ENCODE data around the gene CS.
"Not testable (repeated sequence)": the region's sequence is repeated elsewhere in the genome, so short reads cannot be mapped to it uniquely, and the experiment has no call there.

CS gene

GRCh38 chr12:56324206-56324605 is 24.1 kb upstream of the CS start:
- DNase-seq, result no peak

- not testable (repeated sequence) for DNase-seq
Observed at GRCh38 chr12:56321610-56322009, 21.5 kb upstream of the CS start.

DNA sequence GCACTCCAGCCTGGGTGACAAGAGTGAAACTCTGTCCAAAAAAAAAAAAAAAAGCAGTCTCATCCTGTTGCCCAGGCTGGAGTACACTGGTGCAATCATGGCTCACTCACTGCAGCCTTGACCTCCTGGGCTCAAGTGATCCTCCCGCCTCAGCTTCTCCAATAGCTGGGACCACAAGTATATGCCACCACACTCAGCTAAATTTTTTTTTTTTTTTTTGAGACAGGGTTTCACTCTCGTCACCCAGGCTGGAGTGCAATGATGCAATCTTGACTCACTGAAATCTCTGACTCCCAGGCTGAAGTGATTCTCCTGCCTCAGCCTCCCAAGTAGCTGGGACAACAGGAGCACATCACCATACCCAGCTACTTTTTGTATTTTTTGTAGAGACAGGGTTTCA is 20.9 kb upstream of the CS start:
- DNase-seq, result no peak

DNA sequence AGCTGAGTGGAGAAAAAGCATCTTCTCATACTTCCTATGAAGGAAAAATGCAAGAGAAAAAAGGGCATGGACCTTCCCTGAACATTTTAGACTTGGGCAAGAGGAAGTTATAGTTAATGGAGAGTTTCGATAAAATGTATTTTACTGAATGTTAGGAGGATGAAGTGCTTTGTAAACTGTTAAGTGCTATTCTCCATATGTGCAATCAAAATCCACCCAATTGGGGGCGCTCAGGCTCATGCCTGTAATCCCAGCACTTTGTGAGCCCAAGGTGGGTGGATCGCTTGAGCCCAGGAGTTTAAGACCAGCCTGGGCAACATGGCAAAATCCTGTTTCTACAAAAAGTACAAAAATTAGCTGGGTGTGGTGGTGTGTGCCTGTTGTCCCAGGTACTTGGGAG is 17.5 kb upstream of the CS start:
- no peak for DNase-seq

- peak; percentile 98 for DNase-seq
Observed at GRCh38 chr12:56315622-56316473, 15.7 kb upstream of the CS start, which contains the start of gene CNPY2. Gene CNPY2 (minus strand): TSS chr12:56315988. CDS start chr12:56315217, 771 bp downstream.

- no peak for DNase-seq
Observed at GRCh38 chr12:56315249-56315621, 15.1 kb upstream of the CS start.

DNA sequence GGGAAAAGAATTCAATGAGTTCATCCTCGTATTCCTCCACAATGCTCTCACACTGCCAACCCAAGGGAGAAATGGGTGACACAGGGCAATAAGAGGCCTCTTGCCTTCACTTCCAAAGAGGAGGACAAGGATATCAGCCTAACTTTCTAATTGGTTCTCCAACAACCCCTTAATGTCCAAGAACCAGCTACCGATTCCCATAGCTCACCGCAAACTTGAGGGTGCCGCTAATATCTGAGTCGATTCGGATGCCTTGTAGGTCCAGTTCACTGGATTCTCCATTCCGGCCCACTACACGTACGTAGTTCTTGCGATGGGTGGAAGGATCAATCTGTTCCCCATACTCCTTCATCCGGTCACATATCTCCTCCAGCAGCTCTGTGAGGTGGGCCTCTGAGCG is 10.9 kb upstream of the CS start:
- DNase-seq, result no peak

DNA sequence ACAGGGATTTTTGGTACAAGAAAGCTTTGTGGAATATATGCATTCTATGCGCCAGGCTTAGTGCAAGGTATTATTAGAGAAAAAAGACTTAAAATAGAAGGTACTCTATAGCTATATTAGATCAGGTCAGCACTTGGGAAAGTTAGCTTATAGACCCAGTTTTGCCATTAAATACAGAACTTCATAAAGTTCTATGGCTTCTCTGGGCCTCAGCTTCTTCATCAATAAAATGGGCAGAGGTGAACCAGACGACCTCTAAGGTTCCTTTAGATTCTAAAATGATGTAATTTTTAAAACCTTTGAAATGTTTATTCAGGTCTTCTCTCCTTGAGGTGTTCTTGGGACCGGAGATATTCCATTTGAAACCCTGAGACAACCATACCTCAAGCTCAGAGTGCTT is 8.6 kb upstream of the CS start:
- DNase-seq, result no peak

- no peak for DNase-seq
Observed at GRCh38 chr12:56307221-56307965, 7.3 kb upstream of the CS start.

DNA sequence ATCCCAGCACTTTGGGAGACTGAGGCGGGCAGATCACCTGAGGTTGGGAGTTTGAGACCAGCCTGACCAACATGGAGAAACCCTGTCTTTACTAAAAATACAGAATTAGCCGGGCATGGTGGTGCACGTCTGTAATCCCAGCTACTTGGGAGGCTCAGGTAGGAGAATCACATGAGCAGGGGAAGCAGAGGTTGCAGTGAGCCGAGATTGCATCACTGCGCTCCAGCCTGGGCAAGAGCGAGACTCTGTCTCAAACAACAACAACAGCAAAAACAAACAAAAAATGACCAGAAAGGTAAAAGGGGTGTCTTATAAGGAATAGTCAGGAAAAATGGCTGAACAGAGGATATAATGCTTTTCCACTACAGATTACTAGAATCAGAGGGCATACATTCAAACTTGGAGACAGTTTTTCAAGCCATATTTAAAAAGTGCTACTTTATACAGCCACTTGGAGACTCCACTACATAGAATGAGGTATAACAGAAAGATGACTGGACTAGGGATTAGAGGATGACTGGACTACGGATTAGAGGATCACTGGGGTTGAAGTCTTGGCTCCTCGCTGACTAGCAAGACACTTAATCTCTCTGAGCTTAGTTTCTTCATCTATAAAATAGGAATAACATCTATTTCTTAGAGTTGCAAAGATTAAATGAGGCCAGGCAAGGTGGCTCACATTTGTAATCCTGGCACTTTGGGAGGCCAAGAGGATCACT is 4.9 kb upstream of the CS start:
- no peak for DNase-seq

DNA sequence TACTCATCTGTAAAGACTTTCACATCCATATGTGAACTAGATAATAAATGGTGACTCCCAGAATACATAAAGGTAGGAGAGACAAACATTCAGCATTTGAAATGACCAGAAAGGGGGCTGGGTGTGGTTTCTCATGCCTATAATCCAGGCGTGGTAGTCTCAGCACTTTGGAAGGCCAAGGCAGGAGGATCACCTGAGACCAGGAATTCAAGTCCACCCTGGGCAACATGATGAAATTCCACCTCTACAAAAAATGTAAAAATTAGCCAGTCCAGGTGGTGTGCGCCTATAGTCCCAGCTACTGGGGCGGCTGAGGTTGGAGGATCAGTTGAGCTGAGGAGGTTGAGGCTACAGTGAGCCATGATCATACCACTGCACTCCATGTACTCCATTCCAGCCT is 4.1 kb upstream of the CS start:
- DNase-seq, result no peak

- DNase-seq, result no peak
Observed at GRCh38 chr12:56300644-56301464, 724 bp upstream of the CS start.

DNA sequence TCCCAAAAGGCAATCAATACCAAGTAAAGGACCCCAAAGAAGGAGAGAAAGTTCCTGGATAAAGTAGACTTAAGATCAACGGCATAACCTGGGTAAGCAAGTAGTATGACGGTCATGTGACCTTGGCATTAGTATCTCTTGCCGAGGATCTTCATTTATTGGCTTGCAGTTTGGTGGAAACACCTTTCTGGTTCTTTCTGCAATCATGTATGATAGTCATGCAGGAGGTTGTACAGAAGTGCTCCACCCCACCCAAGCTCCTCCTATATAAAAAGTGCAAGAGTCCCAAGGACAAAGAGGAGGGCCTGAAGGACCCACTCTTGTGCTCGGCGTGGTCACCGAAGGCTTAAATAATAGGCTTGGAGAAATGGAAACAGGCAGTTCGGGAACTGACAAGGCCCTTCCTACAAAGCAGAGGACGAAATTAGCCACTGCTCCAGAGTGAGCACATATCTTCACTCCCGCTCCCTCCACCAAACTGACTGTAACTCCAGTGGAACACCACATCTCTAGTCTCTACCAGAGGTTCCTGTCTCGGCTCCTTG is 750 bp downstream of the CS start:
- DNase-seq, result no peak

GRCh38 chr12:56298828-56299227 is 1.3 kb downstream of the CS start:
- no peak for DNase-seq

DNA sequence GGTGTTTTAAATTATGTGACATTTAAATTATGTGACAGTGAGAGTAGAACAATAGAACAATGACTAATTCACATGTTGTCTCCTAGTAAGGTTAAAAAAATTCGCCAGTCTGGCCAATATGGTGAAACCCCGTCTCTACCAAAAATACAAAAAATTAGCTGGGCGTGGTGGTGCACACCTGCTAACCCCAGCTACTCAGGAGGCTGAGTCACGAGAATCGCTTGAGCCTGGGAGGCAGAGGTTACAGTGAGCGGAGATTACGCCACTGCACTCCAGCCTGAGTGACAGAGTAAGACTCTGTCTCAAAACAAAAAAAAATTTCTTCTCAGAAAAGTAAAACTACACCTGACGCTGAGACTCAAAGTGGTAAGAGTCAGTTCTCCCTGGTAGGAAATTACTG is 2.7 kb downstream of the CS start:
- DNase-seq, result no peak

DNA sequence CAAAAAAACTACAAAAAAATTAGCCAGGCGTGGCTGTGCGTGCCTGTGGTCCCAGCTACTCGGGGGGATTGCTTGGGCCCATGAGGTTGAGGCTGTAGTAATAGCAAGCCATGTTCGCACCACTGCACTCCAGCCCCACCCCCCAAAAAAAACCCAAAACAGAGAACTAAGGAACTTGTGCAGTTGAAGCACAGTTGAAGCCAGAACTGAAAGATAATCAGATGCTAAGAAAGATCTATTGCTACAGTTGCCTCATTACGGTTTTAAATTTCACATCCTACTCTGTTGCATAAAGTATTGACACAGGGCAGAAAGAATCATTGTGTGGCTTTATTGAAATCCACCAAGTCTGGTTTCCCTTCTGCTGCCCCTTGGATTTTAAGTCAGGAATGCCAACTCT is 3.8 kb downstream of the CS start:
- no peak for DNase-seq

- DNase-seq, result no peak
Observed at GRCh38 chr12:56293795-56294194, 6.3 kb downstream of the CS start.

GRCh38 chr12:56288705-56289387 is 11.3 kb downstream of the CS start:
- no peak for DNase-seq

DNA sequence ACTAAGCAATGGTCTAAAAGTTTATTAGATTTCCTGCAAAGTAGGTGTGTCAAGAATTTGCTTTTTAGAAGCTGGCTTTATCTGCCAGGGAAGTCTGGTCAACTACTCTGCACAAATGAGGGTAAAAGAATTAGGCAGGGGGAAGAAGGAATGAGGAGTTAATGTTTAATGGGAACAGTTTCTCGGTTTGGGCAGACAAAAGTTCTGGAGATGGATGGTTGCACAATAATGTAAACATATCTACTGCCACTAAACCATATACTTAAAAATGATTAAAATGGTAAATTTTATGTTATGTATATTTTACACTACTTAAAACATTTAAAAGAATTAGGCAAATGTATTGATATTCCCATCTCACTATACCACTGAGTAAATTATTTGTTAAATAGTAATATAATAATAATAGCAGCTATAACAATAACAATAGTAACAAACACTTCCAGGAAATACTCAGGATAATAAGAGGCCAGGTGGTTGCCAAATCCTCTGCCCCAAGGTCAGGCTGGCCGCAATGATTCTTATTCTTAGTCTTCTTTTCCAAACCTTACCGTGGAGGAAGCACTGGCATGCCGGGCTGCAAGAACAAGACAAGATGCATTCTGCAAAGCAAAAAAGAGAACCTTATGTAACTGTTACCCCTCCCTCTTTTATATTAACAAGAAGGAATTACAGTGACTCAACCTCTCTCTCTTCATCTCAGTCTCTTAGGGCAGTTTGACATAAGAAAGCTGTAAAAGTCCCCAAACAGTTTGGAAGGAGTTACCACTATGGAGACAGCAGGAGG is 13.9 kb downstream of the CS start:
- no peak for DNase-seq

DNA sequence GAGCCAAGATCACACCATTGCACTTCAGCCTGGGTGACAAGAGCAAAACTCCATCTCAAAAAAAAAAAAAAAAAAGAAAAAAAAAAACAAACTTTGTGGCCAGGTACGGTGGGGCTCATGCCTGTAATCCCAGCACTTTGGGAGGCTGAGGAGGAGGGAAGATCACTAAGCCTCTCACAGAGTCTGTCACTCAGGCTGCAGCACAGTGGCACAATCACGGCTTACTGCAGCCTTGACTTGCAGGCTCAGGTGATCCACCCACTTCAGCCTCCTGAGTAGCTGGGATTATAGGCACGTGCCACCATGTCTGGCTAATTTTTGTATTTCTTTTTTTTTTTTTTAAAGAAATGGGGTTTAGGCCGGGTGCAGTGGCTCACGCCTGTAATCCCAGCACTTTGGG is 15.9 kb downstream of the CS start:
- not testable (repeated sequence) for DNase-seq

- DNase-seq, result no peak
Observed at GRCh38 chr12:56282579-56282978, 17.6 kb downstream of the CS start.
